Neural progenitor cell (in vitro differentiated cells): Measurements from ENCODE around the gene TUBB2B. TPM values are rescaled to one million over a fixed set of nuclear protein-coding genes. Genes with fewer than 3 reads are reported as not detected.

ENCODE experiments used
- DNase-seq: peaks from one replicate; pipeline ENCODE4 v3.0.0-alpha.2; 2016; ENCODE audit warnings: low spot score
- H2AFZ ChIP-seq: fragments of 200-600 bp; sonication (generic); replicated peaks from 2 replicates; pipeline ENCODE4 v1.6.1; 2016; ENCODE audit warnings: antibody characterized with exemption
- H3F3A ChIP-seq: fragments of 200-600 bp; sonication (generic); 2 replicates; pipeline ENCODE4 v1.6.1; 2016; ENCODE audit warnings: antibody characterized with exemption, low read depth
- H3K27ac ChIP-seq: fragments of 200-600 bp; sonication (generic); 2 replicates; pipeline ENCODE4 v1.5.1; 2016; ENCODE audit warnings: mild to moderate bottlenecking
- H3K27me3 ChIP-seq: fragments of 200-600 bp; sonication (generic); 2 replicates; pipeline ENCODE4 v1.6.1; 2016; ENCODE audit warnings: mild to moderate bottlenecking, moderate library complexity
- H3K36me3 ChIP-seq: fragments of 200-600 bp; sonication (generic); 2 replicates; pipeline ENCODE4 v1.5.1; 2016
- H3K4me1 ChIP-seq: fragments of 200-600 bp; sonication (generic); 2 replicates; pipeline ENCODE4 v1.6.1; 2016; ENCODE audit warnings: mixed run types
- H3K4me2 ChIP-seq: fragments of 200-600 bp; sonication (generic); 2 replicates; pipeline ENCODE4 v1.6.1; 2016
- H3K4me3 ChIP-seq: fragments of 200-600 bp; sonication (generic); 2 replicates; pipeline ENCODE4 v1.5.1; 2016
- H3K79me2 ChIP-seq: fragments of 200-600 bp; sonication (generic); 2 replicates; pipeline ENCODE4 v1.6.1; 2016; ENCODE audit warnings: low read depth
- H3K9ac ChIP-seq: fragments of 200-600 bp; sonication (generic); 2 replicates; pipeline ENCODE4 v1.6.1; 2016
- H3K9me3 ChIP-seq: fragments of 200-600 bp; sonication (generic); 2 replicates; pipeline ENCODE4 v1.5.1; 2016; ENCODE audit warnings: low read depth
- H4K20me1 ChIP-seq: fragments of 200-600 bp; sonication (generic); 2 replicates; pipeline ENCODE4 v1.6.1; 2016; ENCODE audit warnings: low read depth
- H3K27ac Mint-ChIP-seq: 3 replicates; pipeline ENCODE4 v1.8.0; 2021; ENCODE audit warnings: mixed read lengths
- H3K27me3 Mint-ChIP-seq: 2 replicates; pipeline ENCODE4 v1.8.0; 2022; ENCODE audit warnings: low read depth, mild to moderate bottlenecking, inconsistent platforms, moderate library complexity, mixed read lengths; ENCODE audit not compliant: insufficient read depth
- H3K36me3 Mint-ChIP-seq: 3 replicates; pipeline ENCODE4 v1.8.0; 2021; ENCODE audit warnings: mixed read lengths
- H3K4me1 Mint-ChIP-seq: 3 replicates; pipeline ENCODE4 v1.8.0; 2021; ENCODE audit warnings: mixed read lengths
- H3K4me3 Mint-ChIP-seq: 3 replicates; pipeline ENCODE4 v1.8.0; 2021; ENCODE audit warnings: mild to moderate bottlenecking, moderate library complexity, mixed read lengths
- H3K9me3 Mint-ChIP-seq: 3 replicates; pipeline ENCODE4 v1.8.0; 2020; ENCODE audit warnings: mixed read lengths
- CTCF ChIP-seq: fragments of 200-600 bp; sonication (generic); IDR thresholded peaks from 2 replicates; pipeline ENCODE4 v1.5.1; 2017; ENCODE audit warnings: antibody characterized with exemption, mild to moderate bottlenecking
- EZH2 ChIP-seq: fragments of 200-600 bp; sonication (generic); IDR thresholded peaks from 2 replicates; pipeline ENCODE4 v1.6.1; 2017; ENCODE audit warnings: antibody characterized with exemption, mild to moderate bottlenecking, moderate library complexity
- EZH2phosphoT487 ChIP-seq: fragments of 200-600 bp; sonication (generic); IDR thresholded peaks from 2 replicates; pipeline ENCODE4 v1.6.1; 2017; ENCODE audit warnings: antibody characterized with exemption
- total RNA-seq: library from RNA; depleted of rRNA; stranded (reverse); fragments of >200 nt; gene quantifications from 2 replicates; pipeline ENCODE4 v1.2.3, GENCODE V29; 2015; ENCODE audit warnings: low replicate concordance

Gene TUBB2B
- total RNA-seq, 1 donor from 2014 or later, result 362 TPM

- Mint-ChIP-seq H3K4me1 (peaks cover 42% of the 10 kb centered on the region), H3K36me3 (peaks cover 27% of the 10 kb centered on the region), H3K27me3 (peaks cover 11% of the 10 kb centered on the region), H3K27ac (no peak overlapping the region), H3K9me3 (peaks cover 14% of the 10 kb centered on the region), H3K4me3 (peak overlapping the region; percentile 98)
- H3K9me3 ChIP-seq, result no peaks in the 10 kb centered on the region
- peaks cover 23% of the 10 kb centered on the region for H3K27me3 ChIP-seq
- no peak for TF ChIP-seq CTCF
- TF ChIP-seq EZH2, result no peak
- TF ChIP-seq EZH2phosphoT487, result no peak
- no peak for DNase-seq
- H2AFZ ChIP-seq, result no peak overlapping the region
- H3K36me3 ChIP-seq, result peaks cover 8% of the 10 kb centered on the region
- H4K20me1 ChIP-seq, result peaks cover 42% of the 10 kb centered on the region
- peak overlapping the region; percentile 87 for H3K4me2 ChIP-seq
- H3F3A ChIP-seq, result peaks cover 47% of the 10 kb centered on the region
- H3K27ac ChIP-seq, result no peak overlapping the region
- H3K79me2 ChIP-seq, result peaks cover 30% of the 10 kb centered on the region
- H3K9ac ChIP-seq, result no peak overlapping the region
- peaks cover 23% of the 10 kb centered on the region for H3K4me1 ChIP-seq
- peak overlapping the region; percentile 95 for H3K4me3 ChIP-seq
Measured at GRCh38 chr6:3226042-3226441, 1.4 kb downstream of the TUBB2B start.

- Histone ChIP-seq H3K27me3 (no peaks in the 10 kb centered on the region), H3K9ac (no peak overlapping the region), H3K4me1 (peaks cover 14% of the 10 kb centered on the region), H3K36me3 (peaks cover 8% of the 10 kb centered on the region), H3F3A (peaks cover 13% of the 10 kb centered on the region), H2AFZ (no peak overlapping the region), H3K4me3 (no peak overlapping the region), H3K4me2 (no peak overlapping the region), H3K27ac (no peak overlapping the region), H4K20me1 (peaks cover 38% of the 10 kb centered on the region), H3K9me3 (no peaks in the 10 kb centered on the region), H3K79me2 (peaks cover 30% of the 10 kb centered on the region)
- Mint-ChIP-seq H3K27ac (no peak overlapping the region), H3K4me1 (peaks cover 38% of the 10 kb centered on the region), H3K36me3 (peaks cover 27% of the 10 kb centered on the region), H3K9me3 (peaks cover 16% of the 10 kb centered on the region), H3K27me3 (peaks cover 12% of the 10 kb centered on the region), H3K4me3 (no peak overlapping the region)
- TF ChIP-seq CTCF, result no peak
- TF ChIP-seq EZH2phosphoT487, result no peak
- no peak for TF ChIP-seq EZH2
- no peak for DNase-seq
Measured at GRCh38 chr6:3222506-3223038, 4.9 kb downstream of the TUBB2B start.

- Histone ChIP-seq H3K9me3 (no peaks in the 10 kb centered on the region), H3K4me2 (no peak overlapping the region), H3K9ac (no peak overlapping the region), H3K36me3 (peaks cover 8% of the 10 kb centered on the region), H4K20me1 (peaks cover 29% of the 10 kb centered on the region), H3K27ac (no peak overlapping the region), H3K79me2 (peaks cover 21% of the 10 kb centered on the region), H3K4me3 (no peak overlapping the region), H3K4me1 (peaks cover 14% of the 10 kb centered on the region), H2AFZ (no peak overlapping the region), H3F3A (peaks cover 13% of the 10 kb centered on the region), H3K27me3 (no peaks in the 10 kb centered on the region)
- Mint-ChIP-seq H3K27me3 (peaks cover 12% of the 10 kb centered on the region), H3K4me1 (peaks cover 37% of the 10 kb centered on the region), H3K36me3 (peaks cover 26% of the 10 kb centered on the region), H3K27ac (no peak overlapping the region), H3K4me3 (no peak overlapping the region), H3K9me3 (peaks cover 16% of the 10 kb centered on the region)
- TF ChIP-seq EZH2, result no peak
- no peak for TF ChIP-seq CTCF
- no peak for TF ChIP-seq EZH2phosphoT487
- DNase-seq, result no peak
Measured at GRCh38 chr6:3221578-3221977, 5.9 kb downstream of the TUBB2B start.
